ENCODE results near the gene COA3. TPM values are rescaled to one million over a fixed set of nuclear protein-coding genes. Genes with fewer than 3 reads are reported as not detected.

Gene COA3
- total and polyA plus RNA-seq, 2 experiments from 2014 or later, result 81.2 to 138 TPM

- TF ChIP-seq REST (IDR thresholded peaks at IDR 0.05; ENCODE audit: unreplicated experiment) (no peak), ZNF114 (CRISPR knock-in tag; IDR thresholded peaks at IDR 0.05) (no peak), EZH2phosphoT487 (IDR thresholded peaks at IDR 0.05; ENCODE audit: unreplicated experiment) (no peak), ZNF331 (CRISPR knock-in tag; IDR thresholded peaks at IDR 0.05; ENCODE audit: low read depth) (no peak), EZH2 (IDR thresholded peaks at IDR 0.05; ENCODE audit: low read depth, unreplicated experiment) (no peak), NANOG (IDR thresholded peaks at IDR 0.05; ENCODE audit: borderline replicate concordance) (no peak), STAT1 (IDR thresholded peaks at IDR 0.05; ENCODE audit: unreplicated experiment) (no peak), POLR2AphosphoS5 (IDR thresholded peaks at IDR 0.05; ENCODE audit: low read depth) (no peak), CTCF (conservative IDR thresholded peaks at IDR 0.05; ENCODE audit: low read depth in 2 of 2) (no peak), JUNB (IDR thresholded peaks at IDR 0.05; ENCODE audit: unreplicated experiment) (no peak), CREB1 (CRISPR knock-in tag; IDR thresholded peaks at IDR 0.05; ENCODE audit: low read depth) (no peak)
These were observed 2.3 kb downstream of the COA3 start (continued) for GRCh38 chr17:42796066-42796758.

- H3K27me3 Mint-ChIP-seq (ENCODE audit: insufficient read depth, low read depth, poor library complexity), result peaks cover 17% of the 10 kb centered on the region
- H2AFZ ChIP-seq, result no peak overlapping the region
These were observed 3.0 kb downstream of the COA3 start for GRCh38 chr17:42795465-42795864.

More at GRCh38 chr17:42795465-42795864, 3.0 kb downstream of the COA3 start:
- Histone ChIP-seq H3K27me3 (ENCODE audit: insufficient read depth) (peaks cover 14% of the 10 kb centered on the region), H3K79me2 (replicated peaks; ENCODE audit: insufficient read depth) (peaks cover 8% of the 10 kb centered on the region), H3F3A (replicated peaks; ENCODE audit: low read depth) (no peaks in the 10 kb centered on the region), H3K4me2 (no peak overlapping the region), H3K4me1 (ENCODE audit: insufficient read depth) (peaks cover 6% of the 10 kb centered on the region; the same call in 1 of the 2 replicates), H4K20me1 (replicated peaks; ENCODE audit: insufficient read depth) (no peaks in the 10 kb centered on the region), H3K36me3 (ENCODE audit: insufficient read depth) (no peaks in the 10 kb centered on the region), H3K4me3 (no peak overlapping the region), H3K27ac (ENCODE audit: low read depth) (no peak overlapping the region), H3K9me2 (ENCODE audit: insufficient read depth) (no peaks in the 10 kb centered on the region)
- H3K4me1 Mint-ChIP-seq, result peaks cover 5% of the 10 kb centered on the region; the same call in 1 of the 3 replicates
- TF ChIP-seq ETS1 (IDR thresholded peaks at IDR 0.05) (no peak), STAT1 (IDR thresholded peaks at IDR 0.05; ENCODE audit: unreplicated experiment) (no peak), EZH2phosphoT487 (IDR thresholded peaks at IDR 0.05; ENCODE audit: unreplicated experiment) (no peak), CREB1 (CRISPR knock-in tag; IDR thresholded peaks at IDR 0.05; ENCODE audit: low read depth) (no peak), JUNB (IDR thresholded peaks at IDR 0.05; ENCODE audit: unreplicated experiment) (no peak), EZH2 (IDR thresholded peaks at IDR 0.05; ENCODE audit: low read depth, unreplicated experiment) (no peak)
- DNase-seq (ENCODE audit: low spot score) (no peak), ATAC-seq (no peak)
- H3K36me3 Mint-ChIP-seq (ENCODE audit: low read depth), result peaks cover 13% of the 10 kb centered on the region
- no peak overlapping the region; the same call in 2 of the 3 replicates for H3K4me3 Mint-ChIP-seq
- no peak overlapping the region for H3K27ac Mint-ChIP-seq
- H3K9me3 Mint-ChIP-seq, result peaks cover 14% of the 10 kb centered on the region

Data from GM23338 (cell line).